GM21423 (cell line): ENCODE data around the gene ADARB2.
A peak's percentile ranks its signal among the peaks of the same experiment; 100 is the strongest.
"Not testable (repeated sequence)": the region's sequence is repeated elsewhere in the genome, so short reads cannot be mapped to it uniquely, and the experiment has no call there.

ENCODE experiments used
- ATAC-seq: cut with Tn5 transposase; IDR thresholded peaks from one replicate; pipeline ENCODE4 v1.9.1; 2021; ENCODE audit warnings: mild to moderate bottlenecking, moderate library complexity; ENCODE audit not compliant: unreplicated experiment

Gene ADARB2

GRCh38 chr10:1737222-1738061, at the start of gene ADARB2:
ADARB2 (minus strand) TSS chr10:1737525.
- ATAC-seq = peak; percentile 76

DNA sequence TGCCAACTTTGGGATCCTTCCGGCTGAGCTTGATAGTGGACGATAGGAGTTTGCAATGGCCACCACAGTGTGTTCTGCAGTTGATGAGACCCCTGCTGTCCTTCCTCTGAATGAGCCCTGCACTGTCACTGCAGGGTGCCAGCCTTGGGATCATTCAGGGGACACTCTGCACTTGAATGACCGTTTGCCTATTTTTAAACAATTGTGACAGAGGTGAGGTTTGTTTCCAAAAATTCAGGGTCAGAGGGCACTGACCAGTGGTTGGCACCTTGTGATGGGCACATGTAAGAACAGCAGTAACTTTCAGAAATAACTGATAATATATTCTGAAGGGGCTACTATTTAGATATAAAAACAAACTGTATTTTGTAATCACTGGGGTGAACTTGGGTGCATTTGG, 48.5 kb upstream of the ADARB2 start:
- no peak for ATAC-seq

GRCh38 chr10:1782841-1783240, 45.5 kb upstream of the ADARB2 start:
- ATAC-seq = no peak

DNA sequence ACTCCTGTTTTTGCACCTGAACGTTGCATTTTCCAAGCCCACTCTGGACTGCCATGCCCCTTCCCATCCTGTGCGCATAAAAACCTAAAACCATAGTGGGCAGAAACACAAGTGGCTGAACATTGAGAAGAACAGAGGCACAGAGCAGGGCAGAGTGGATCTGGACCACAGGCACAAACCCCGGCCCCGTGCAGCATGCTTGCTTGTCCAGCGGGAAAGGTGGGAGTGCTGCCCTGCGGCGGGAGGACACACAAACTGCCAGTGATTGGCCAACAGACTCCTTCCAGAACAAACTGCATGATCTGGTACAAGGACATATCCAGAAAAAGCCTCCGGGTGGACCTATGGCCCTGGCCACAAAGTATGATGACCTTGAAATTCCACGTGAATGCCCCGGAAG, 42.5 kb upstream of the ADARB2 start:
- ATAC-seq = no peak

DNA sequence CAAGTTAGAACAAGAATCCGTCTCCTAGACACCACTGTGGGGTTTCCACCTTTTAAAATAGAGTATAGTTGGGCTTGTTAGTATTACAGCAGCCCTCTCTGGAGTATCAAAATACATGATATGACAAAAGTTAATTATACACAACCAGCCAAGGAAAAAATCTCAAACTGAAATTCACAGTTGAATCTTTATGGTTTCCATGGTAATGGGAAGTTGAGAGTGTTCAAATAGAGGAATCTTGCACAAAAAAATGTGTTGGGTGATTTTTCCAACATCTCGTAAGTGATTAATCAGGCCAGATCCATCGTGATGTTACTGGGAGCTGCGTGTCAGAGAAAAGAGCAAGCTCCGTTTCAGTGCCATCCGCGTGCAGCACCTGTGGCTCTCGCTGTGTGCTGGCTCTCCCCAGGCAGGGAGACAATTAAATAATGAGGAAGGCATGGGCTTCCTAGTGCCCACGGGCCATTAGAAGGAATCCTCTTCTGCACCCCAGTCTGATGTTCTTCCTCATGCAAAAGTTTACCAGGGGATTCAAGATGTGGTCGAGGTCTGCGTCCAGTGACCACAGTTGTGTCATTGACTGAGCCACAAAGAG, 41.1 kb upstream of the ADARB2 start:
- no peak for ATAC-seq

GRCh38 chr10:1776127-1776662, 38.9 kb upstream of the ADARB2 start:
- no peak for ATAC-seq

GRCh38 chr10:1774796-1775195, 37.5 kb upstream of the ADARB2 start:
- ATAC-seq = no peak

DNA sequence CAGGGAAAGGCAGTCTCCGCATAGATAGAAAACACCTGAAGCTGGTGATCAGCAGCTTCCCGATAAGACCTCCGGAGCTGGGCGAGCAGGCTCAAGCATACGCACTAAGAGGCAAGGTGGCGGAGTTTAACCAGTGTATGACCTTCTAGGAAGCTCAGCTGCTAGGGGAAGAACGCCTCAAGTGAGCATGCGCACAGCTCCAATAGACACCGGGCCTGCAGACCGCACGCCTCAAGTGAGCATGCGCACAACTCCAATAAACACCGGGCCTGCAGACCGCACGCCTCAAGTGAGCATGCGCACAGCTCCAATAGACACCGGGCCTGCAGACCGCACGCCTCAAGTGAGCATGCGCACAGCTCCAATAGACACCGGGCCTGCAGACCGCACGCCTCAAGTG, 35.9 kb upstream of the ADARB2 start:
- not testable (repeated sequence) for ATAC-seq

DNA sequence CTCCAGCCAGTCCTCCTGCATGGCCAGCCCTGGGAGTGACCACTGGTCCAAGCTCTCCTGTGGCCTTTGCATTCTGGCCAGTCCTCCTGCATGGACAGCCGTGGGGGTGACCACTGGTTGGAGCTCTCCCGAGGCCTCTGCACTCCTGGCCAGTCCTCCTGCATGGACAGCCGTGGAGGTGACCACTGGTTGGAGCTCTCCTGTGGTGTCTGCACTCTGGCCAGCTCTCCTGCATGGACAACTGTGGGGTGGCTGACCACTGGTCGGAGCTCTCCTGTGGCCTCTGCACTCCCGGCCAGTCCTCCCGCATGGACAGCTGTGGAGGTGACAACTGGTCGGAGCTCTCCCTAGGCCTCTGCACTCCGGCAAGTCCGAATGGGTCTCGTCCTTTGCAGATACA, 28.7 kb upstream of the ADARB2 start:
- no peak for ATAC-seq

DNA sequence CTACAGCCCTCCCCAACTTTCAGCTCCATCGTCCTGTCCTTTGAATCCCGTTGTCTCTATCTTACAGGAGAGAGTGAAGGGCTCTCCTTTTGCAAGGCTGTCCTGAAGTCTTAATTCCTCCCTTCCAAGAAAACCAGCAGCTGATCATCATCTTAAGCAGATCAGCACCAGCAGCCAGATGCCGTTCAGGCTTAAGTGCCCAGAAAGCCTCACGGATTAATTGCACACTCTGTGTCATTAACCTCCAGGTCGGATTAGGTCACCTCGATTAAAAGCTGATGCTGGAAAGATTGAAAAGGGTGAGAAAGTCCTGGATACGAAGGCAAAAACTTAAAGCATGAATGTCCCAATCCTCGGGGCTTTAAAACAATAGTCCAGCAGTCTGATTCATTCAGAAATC, 24.8 kb upstream of the ADARB2 start:
- ATAC-seq = no peak

- ATAC-seq = no peak
Measured at GRCh38 chr10:1754506-1755153, 17.3 kb upstream of the ADARB2 start.

GRCh38 chr10:1752153-1752552, 14.8 kb upstream of the ADARB2 start:
- ATAC-seq = no peak

- ATAC-seq = no peak
Measured at GRCh38 chr10:1747590-1748157, 10.3 kb upstream of the ADARB2 start.

DNA sequence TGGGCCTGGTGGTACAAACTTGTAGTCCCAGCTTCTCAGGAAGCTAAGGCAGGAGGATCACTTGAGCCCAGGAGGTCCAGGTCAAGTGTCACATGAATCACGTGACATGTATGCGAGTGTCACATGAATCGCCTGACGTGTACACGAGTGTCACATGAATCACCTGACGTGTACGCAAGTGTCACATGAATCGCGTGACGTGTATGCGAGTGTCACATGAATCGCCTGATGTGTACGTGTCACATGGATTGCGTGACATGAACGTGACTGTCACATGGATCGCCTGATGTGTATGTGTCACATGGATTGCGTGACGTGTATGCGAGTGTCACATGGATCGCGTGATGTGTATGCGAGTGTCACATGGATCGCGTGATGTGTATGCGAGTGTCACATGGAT, 9.5 kb upstream of the ADARB2 start:
- no peak for ATAC-seq

GRCh38 chr10:1745780-1746456, 8.6 kb upstream of the ADARB2 start:
- ATAC-seq = no peak

- ATAC-seq = no peak
Measured at GRCh38 chr10:1744524-1744923, 7.2 kb upstream of the ADARB2 start.

GRCh38 chr10:1743141-1743540, 5.8 kb upstream of the ADARB2 start:
- ATAC-seq = no peak

GRCh38 chr10:1741450-1741849, 4.1 kb upstream of the ADARB2 start:
- no peak for ATAC-seq

- ATAC-seq = no peak
Measured at GRCh38 chr10:1739751-1740150, 2.4 kb upstream of the ADARB2 start.

DNA sequence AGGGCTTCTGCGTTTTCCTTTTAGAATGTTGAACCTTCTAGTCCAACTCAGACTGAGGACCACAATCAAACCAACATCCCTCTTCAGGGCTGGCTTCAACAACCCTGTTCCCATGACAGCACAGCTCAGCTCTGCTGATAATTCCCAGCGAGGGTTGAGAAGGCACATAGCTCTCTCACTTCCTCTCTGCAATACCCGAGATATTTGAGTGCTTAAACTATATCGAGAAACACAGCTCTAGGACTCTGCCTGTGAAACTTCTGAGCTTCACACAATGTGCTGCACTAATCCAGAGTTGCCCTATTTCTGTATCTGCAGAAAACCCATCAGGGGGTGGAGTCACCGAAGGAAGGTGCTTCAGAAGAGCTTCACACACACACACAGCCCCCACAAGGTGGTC, 1.6 kb upstream of the ADARB2 start:
- ATAC-seq = peak; percentile 47

DNA sequence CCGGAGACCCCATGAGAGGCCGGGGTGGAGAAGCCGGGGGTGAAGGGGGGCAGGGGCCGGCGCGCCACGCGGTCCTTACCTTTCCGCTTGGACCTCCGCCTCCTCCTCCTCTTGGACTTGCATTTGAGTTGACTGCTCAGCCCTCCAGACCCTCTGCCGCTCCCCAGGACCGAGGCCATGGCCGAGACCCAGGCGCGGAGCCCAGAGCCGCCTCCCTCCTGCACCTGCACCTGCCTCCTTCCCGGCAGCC, 428 bp downstream of the ADARB2 start:
- no peak for ATAC-seq
